Astrocyte of the cerebellum (primary cell): ENCODE measurements around the gene SLC25A33.

Experiments used
- DNase-seq: peaks from one replicate; pipeline ENCODE4 v3.0.0-alpha.2; 2011; ENCODE audit warnings: low read depth
- H3K4me3 ChIP-seq: 2 replicates; pipeline ENCODE4 v1.5.1; 2011; ENCODE audit warnings: mild to moderate bottlenecking, low read depth, low read length, moderate library complexity
- CTCF ChIP-seq: IDR thresholded peaks from 2 replicates; pipeline ENCODE4 v1.5.1; 2012; ENCODE audit warnings: low read length, low read depth, moderate library complexity, mild to moderate bottlenecking; ENCODE audit errors: missing control alignments
- in situ Hi-C: cut with HindIII; loops from 2 replicates; pipeline ENCODE4 v1.10.0; 2017; ENCODE audit warnings: low sequenced_read_pairs

SLC25A33 gene

DNA sequence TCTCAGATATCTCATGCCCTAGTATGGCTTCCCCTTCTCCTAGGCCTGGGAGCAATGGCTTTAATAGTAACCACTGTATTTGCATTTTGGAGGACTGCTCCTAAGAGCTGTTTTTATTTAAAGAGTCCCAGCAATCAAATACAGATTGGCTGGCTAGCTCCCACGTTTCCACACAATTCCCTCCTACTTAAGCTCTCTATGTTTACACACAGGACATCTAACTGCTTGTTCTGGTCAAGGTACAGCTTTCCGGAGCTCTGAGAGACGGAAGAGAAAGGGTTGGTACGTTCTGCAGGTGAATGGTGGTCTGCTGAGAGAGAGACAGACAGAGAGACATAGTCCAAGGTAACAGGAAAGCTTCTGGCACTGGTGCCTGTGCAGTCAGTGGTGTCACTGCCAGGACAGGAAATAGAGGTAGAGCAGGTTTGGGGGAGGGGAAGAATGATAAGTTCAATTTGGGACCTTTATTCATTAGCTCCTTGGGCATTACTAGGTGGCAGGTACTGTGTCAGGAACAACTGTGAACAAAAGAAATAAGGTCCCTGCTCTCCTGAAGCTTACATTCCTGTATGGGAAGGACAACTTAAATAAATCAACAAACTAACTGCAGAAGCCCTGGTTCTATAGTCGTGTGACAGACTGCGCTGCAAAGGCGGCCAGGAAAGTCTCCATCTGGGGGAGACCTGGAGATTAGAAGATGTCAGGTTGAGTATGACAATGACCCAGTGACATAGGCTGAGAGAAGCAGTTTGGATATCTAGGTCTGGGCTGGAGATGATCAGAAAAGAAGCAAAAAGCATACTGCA is 1.2 kb upstream of the SLC25A33 start:
- no peak overlapping the region for H3K4me3 ChIP-seq
- no peak for TF ChIP-seq CTCF

DNA sequence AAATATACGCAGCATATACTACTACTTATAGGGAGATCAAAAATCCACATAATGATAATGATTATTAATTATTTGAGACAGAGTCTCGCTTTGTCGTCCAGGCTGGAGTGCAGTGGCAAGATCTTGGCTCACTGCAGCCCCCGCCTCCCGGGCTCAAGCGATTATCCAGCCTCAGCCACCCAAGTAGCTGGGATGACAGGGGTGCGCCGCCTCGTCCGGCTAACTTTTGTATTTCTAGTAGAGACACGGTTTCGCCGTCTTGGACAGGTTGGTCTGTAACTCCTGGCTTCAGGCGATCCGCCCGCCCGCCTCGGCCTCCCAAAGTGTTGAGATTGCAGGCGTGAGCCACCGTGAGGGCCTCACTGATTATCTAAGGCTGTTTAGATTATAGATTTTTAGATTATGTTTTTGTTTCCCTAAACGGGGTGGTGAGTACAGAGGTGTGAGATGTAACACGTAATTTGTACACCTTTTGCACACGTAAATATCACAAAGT is 548 bp upstream of the SLC25A33 start:
- no peak for TF ChIP-seq CTCF
- DNase-seq: no peak
- no peak overlapping the region for H3K4me3 ChIP-seq
- in situ Hi-C loops: no loop called here

More for the DNA sequence above, 1.2 kb upstream of the SLC25A33 start:
- DNase-seq: no peak
- in situ Hi-C loops: no loop called here

DNA sequence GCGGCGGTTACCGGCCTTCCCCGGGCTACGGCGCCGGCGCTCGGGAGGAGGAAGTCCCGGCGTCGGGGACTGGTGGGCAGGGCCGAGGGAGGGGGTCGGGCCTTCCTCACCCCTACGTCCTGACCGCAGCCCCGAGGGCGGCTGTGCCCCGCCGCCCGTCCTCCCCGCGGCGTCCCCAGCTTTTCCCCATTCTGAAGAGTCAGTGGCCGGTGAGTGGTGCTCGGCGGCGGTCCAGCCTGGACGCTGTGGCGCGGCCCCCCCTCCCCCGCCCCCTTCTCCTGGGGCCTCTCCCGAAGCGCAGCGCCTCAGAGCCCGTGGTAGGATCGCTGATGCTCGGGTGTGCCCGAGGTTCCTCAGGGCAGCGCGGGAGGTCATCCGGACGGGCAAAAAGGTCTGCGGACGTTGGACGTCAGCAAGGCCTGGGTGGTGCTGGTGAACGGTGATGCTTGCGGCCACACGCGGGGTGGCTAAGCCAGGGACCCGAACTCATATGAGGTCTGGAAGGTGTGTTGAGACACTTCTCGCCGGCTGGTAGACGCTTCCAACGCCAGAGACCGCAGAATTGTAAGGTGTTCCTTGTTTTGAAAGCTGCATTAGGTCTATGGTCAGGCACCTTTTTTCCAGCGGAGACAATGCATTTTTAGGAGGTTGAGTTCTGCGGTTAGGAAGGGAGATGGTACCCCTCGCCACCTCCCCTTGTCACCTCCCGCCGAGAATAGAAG is 725 bp downstream of the SLC25A33 start:
- TF ChIP-seq CTCF: no peak
- in situ Hi-C loops: no loop called here
- DNase-seq: no peak
- H3K4me3 ChIP-seq: peak overlapping the region; percentile 72

GRCh38 chr1:9542430-9542829 is 3.2 kb downstream of the SLC25A33 start:
- TF ChIP-seq CTCF: no peak
- in situ Hi-C loops: no loop called here
- DNase-seq: peak; percentile 48
- H3K4me3 ChIP-seq: no peak overlapping the region

- no peak overlapping the region for H3K4me3 ChIP-seq
- no peak for TF ChIP-seq CTCF
- in situ Hi-C loops: no loop called here
- no peak for DNase-seq
Observed at GRCh38 chr1:9544926-9545325, 5.7 kb downstream of the SLC25A33 start.

DNA sequence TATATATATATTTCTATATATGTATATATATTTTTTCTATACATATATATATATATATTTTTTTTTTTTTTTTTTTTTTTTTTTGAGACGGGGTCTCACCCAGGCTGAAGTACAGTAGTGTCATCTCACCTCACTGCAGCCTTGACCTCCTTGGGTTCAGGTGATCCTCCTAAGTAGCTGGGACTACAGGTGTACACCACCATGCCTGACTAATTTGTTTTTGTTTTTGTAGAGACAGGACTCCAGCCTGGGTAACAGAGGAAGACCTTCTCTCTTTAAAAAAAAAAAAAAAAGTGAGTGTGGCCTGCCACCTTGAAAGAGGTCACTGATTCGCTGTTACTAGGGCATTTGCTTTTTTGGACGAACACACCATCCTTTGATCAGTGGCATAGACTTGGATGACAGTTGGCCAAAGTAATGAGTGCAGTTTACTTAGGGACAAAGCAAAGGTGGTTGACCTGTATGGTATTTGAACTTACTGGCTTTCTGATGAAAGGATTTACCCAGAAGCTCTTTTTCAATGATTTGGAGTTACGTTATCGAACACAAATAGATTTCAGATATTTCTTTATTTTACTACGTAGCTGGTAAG is 10.8 kb downstream of the SLC25A33 start:
- in situ Hi-C loops: loop anchor here (10.0 to 25.0 kb wide), 2 partner anchors 175 to 288 kb away; no protein-coding TSS in a partner anchor
- TF ChIP-seq CTCF: no peak
- no peak for DNase-seq
- no peak overlapping the region for H3K4me3 ChIP-seq
